Kidney (tissue), 14 donors: Measurements from ENCODE around the gene MRGPRX2. TPM values are rescaled to one million over a fixed set of nuclear protein-coding genes. Genes with fewer than 3 reads are reported as not detected.

ENCODE experiments used
- DNase-seq, 5 donors: peaks; one replicate each; pipeline ENCODE4 v3.0.0-alpha.2; 2013 to 2020
- FAIRE-seq: peaks from 2 replicates; lab custom pipeline; 2012; peaks lifted over from hg19 to GRCh38; lab: Jason Lieb, UNC
- H3K27ac ChIP-seq, 2 donors: one replicate each; pipeline ENCODE4 v1.7.0; 2013; ENCODE audit warnings: low read depth in 2 of 2, low read length in 2 of 2, inconsistent platforms in 1 of 2
- H3K27me3 ChIP-seq: one replicate; pipeline ENCODE4 v1.7.1; 2013; ENCODE audit warnings: low read length, inconsistent platforms; ENCODE audit not compliant: control insufficient read depth, insufficient read depth
- H3K36me3 ChIP-seq, 3 donors: one replicate each; pipeline versions ENCODE4 v1.7.0 to v1.7.1; 2013; ENCODE audit warnings: low read length in 3 of 3, control low read depth in 1 of 3, inconsistent platforms in 1 of 3; ENCODE audit not compliant: insufficient read depth in 3 of 3, control insufficient read depth in 2 of 3
- H3K4me1 ChIP-seq, 3 donors: one replicate each; pipeline versions ENCODE4 v1.7.0 to v1.7.1; 2013; ENCODE audit warnings: low read length in 3 of 3, inconsistent platforms in 1 of 3, low read depth in 1 of 3; ENCODE audit not compliant: control insufficient read depth in 2 of 3, insufficient read depth in 2 of 3
- H3K4me3 ChIP-seq, 3 donors: one replicate each; pipeline versions ENCODE4 v1.7.0 to v1.8.1; 2013; ENCODE audit warnings: low read length in 3 of 3, control low read depth in 1 of 3, inconsistent platforms in 1 of 3
- H3K9ac ChIP-seq, 3 donors: one replicate each; pipeline versions ENCODE4 v1.7.0 to v1.7.1; 2013; ENCODE audit warnings: low read length in 3 of 3, control low read depth in 1 of 3, inconsistent platforms in 1 of 3
- H3K9me3 ChIP-seq, 3 donors: one replicate each; pipeline versions ENCODE4 v1.7.0 to v1.7.1; 2013; ENCODE audit warnings: low read length in 3 of 3, control low read depth in 1 of 3, inconsistent platforms in 1 of 3; ENCODE audit not compliant: control insufficient read depth in 2 of 3, insufficient read depth in 1 of 3
- intact Hi-C: fragments of 100-400 bp; cut with DNase I; formaldehyde crosslinking; loops from one replicate; pipeline ENCODE4 v1.11.1; 2022
- polyA plus RNA-seq: library from polyadenylated mRNA; stranded (reverse); fragments of 350-450 nt; fragmentation: Illumina TruSeq; extraction: RNeasy Lipid Tissue Mini Kit (QIAGEN cat#74804); gene quantifications from one replicate; pipeline ENCODE4 v1.2.3, GENCODE V29; 2014; ENCODE audit warnings: low read depth, low replicate concordance; ENCODE audit not compliant: insufficient read depth
- total RNA-seq: library from RNA; stranded (reverse); fragmentation: NEBNext Ultra II Directional; extraction: Animal tissue kit (Norgen Biotek cat#: 25700); gene quantifications from one replicate; pipeline ENCODE4 v1.2.1, GENCODE V29; 2021
- TF ChIP-seq, protein P1 (sequence below): IDR thresholded peaks from 3 replicates; pipeline ENCODE4 v1.5.1; 2012; ENCODE audit warnings: mild to moderate bottlenecking, moderate library complexity, borderline replicate concordance; ENCODE audit not compliant: insufficient read depth; ENCODE audit errors: extremely low read depth
- donor health status: control.
- donor health status: control.
- donor health status: control.
- donor health status: control.
- donor health status: control.
- donor health status: DM: yes; HTN: yes; CAD: no.
- donor health status: Normal renal cell carcinoma (clear cell type).

MRGPRX2 gene
- total and polyA plus RNA-seq, 2 donors from 2014 or later: 0.28 TPM; not detected in 1

- H3K27me3 ChIP-seq: no peaks in the 10 kb centered on the region
- H3K4me1 ChIP-seq: no peaks in the 10 kb centered on the region
- intact Hi-C loops: no loop called here
- peaks cover 0 to 2% (median 0%) of the 10 kb centered on the region in 3 donors for H3K9me3 ChIP-seq
- H3K9ac ChIP-seq: no peak overlapping the region
- H3K27ac ChIP-seq: no peak overlapping the region
- TF ChIP-seq, protein P1, sequence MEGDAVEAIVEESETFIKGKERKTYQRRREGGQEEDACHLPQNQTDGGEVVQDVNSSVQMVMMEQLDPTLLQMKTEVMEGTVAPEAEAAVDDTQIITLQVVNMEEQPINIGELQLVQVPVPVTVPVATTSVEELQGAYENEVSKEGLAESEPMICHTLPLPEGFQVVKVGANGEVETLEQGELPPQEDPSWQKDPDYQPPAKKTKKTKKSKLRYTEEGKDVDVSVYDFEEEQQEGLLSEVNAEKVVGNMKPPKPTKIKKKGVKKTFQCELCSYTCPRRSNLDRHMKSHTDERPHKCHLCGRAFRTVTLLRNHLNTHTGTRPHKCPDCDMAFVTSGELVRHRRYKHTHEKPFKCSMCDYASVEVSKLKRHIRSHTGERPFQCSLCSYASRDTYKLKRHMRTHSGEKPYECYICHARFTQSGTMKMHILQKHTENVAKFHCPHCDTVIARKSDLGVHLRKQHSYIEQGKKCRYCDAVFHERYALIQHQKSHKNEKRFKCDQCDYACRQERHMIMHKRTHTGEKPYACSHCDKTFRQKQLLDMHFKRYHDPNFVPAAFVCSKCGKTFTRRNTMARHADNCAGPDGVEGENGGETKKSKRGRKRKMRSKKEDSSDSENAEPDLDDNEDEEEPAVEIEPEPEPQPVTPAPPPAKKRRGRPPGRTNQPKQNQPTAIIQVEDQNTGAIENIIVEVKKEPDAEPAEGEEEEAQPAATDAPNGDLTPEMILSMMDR: no peak
- H3K4me3 ChIP-seq: no peak overlapping the region
- H3K36me3 ChIP-seq: no peaks in the 10 kb centered on the region
- FAIRE-seq: no peak
- no peak for DNase-seq
Measured at GRCh38 chr11:19012636-19013035, 47.9 kb downstream of the MRGPRX2 start.

Other genes starting within 250 kb of the MRGPRX2 start
- not detected for gene MRGPRX1, start 121.3 kb downstream of the MRGPRX2 start, total RNA-seq
- gene MRGPRX1, start 121.3 kb downstream of the MRGPRX2 start, polyA plus RNA-seq: not detected
- 18.9 TPM for gene ZDHHC13, start 56.5 kb upstream of the MRGPRX2 start, total RNA-seq
- 13.1 TPM for gene ZDHHC13, start 56.5 kb upstream of the MRGPRX2 start, polyA plus RNA-seq
- not detected for gene CSRP3, start 141.3 kb upstream of the MRGPRX2 start, total RNA-seq
- gene CSRP3, start 141.3 kb upstream of the MRGPRX2 start, polyA plus RNA-seq: not detected
- 0.66 TPM for gene E2F8, start 180.2 kb upstream of the MRGPRX2 start, total RNA-seq
- gene E2F8, start 180.2 kb upstream of the MRGPRX2 start, polyA plus RNA-seq: not detected